ENCODE results near the gene GRIK1.

The GRIK1 gene

DNA sequence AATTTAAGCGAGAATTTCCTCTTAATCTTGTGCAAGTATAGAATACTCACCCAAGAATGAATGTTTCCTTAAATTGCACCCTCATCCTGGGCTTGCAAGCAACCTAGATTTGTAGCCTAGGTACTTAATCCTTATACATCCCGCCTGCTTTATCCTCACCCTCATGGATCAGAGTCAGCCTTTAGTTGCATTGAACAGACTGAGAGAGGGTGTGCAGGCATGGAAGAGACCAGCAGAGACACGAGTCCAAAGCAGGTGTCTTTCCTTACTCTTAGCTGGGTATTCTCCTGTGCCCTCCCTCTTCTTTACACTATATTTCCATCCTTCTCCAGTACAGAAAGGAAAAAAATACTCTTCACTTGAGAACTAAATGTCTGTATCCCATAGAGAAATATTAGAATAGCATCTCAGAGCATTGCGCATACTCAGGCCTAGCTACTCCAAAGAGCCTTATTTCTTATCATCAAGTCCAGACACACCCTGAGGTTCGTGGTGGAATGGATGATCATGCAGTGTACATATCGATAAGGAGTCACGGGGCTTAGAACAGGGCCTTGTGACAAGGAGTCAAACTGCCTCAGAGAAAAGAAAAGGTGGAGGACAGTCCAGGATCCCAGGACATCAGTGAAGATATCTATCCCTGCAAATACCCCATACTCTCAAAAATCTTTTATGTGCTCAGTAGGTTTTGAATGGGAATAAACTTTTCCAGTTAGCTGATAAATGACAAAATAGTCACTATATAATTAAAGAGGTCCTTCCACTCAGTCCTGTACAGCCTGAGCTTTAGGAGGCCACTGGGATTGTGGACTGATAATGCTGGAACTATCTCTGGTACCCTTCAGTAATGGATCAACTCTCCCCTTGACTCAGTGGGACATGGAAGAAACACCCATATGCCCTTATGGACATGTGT lies 297.9 kb downstream of the GRIK1 start:
- in situ Hi-C loops (cut with HindIII; ENCODE audit: low pct_ligation_motif_present, low pct_unique_long_range_greater_than_20kb, low sequenced_read_pairs): no loop called here
- DNase-seq: no peak

DNA sequence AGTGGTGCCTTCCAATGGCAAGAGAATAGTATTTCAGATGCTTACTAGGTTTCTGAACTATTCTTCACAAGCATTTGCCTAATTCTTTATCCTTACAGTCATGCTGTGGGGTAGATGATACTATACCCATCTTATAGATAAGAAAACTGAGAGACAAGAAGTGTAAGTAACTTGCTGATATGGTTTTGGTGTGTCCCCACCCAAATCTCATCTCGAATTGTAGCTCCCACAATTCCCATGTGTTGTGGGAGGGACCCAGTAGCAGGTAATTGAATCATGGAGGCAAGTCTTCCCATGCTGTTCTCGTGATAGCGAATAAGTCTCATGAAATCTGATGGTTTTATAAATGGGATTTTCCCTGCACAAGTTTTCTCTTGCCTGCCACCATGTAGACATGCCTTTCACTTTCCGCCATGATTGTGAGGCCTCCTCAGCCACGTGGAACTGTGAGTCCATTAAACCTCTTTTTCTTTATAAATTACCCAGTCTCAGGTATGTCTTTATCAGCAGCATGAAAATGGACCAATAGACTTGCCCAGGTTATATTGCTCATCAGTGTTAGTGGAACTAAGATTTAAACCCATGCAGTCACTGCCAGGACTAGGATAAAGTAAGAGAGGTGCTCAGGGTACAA lies 298.7 kb downstream of the GRIK1 start:
- DNase-seq: no peak
- in situ Hi-C loops (cut with HindIII; ENCODE audit: low pct_ligation_motif_present, low pct_unique_long_range_greater_than_20kb, low sequenced_read_pairs): no loop called here

DNA sequence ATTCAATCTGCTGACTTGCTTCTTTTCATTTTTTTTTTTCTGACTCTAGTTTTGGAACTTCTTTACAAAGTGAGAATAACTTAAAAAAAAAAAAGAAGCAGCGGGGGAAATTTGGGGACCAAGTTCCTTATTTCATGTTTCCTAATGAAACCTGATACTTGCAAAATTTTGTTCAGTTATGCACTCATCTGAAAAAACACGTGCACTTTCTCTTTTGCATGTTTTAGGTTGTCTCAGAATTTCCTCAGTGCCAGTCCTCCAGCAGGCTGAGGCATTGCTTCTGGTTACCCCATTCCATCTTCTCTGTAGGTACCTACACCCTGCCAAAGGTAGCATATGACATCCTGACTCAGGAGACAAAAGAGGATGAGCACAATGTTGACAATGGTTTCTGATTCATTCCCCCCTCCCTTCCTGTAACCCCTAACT lies 299.7 kb downstream of the GRIK1 start:
- no peak for DNase-seq
- in situ Hi-C loops (cut with HindIII; ENCODE audit: low pct_ligation_motif_present, low pct_unique_long_range_greater_than_20kb, low sequenced_read_pairs): no loop called here

DNA sequence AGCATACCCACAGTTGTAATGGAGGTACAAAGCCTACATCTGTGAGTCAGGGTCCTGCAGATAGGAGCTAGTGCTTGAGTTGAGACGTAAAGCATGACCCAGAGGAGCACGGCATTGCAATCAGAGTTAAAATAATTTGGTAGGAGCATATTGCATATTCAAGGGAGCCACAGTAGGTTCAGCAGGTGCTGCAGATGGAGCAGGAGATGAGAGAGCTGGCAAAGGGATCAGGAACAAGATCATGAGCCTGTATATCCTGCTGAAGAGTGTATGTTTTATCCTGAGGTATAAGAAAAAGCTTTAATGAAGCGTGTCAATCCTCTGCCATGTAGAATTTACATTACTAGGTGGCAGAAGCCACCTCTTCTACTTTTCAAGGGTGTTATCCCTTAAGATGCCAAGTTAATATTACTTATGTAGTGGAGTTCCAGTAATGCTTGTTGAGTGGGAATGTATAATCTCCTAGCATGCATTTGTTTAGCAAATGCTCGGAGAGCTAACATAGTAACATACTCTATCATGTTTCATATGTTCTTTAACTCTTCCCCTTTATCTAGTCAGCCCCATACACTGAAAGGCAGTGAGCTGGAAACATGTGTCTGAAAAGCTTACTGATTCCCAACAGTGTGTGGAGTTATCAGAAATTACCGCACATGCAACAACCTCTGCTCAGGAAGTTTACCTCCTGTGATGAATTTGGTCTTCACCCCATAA lies 300.3 kb downstream of the GRIK1 start:
- DNase-seq: no peak
- in situ Hi-C loops (cut with HindIII; ENCODE audit: low pct_ligation_motif_present, low pct_unique_long_range_greater_than_20kb, low sequenced_read_pairs): no loop called here

DNA sequence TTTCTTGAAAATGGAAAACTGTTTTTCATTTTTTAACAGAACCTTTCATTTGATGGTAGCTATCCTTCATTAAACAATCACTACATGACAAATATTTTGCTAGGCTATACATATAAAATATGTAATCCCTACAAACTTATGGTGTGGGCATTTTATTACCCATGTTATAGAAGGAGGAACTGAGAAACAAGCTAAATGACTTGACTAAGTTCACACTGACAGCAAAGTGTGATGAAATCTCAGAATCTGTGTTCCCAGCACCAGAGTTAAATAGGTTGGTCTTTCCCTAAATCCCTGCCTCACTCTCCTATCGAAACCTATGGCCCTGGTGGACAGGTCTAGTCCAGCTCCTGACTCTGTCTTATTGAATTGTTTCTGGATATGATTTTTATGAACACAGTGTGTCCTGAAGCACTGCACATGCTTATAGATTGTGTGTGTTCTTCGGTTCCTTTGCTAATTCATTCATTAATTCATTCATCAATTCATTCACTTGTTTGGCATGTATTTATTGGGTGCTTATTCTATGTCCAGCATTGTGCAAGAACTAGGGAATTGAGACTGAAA lies 301.0 kb downstream of the GRIK1 start:
- no peak for DNase-seq
- in situ Hi-C loops (cut with HindIII; ENCODE audit: low pct_ligation_motif_present, low pct_unique_long_range_greater_than_20kb, low sequenced_read_pairs): no loop called here

DNA sequence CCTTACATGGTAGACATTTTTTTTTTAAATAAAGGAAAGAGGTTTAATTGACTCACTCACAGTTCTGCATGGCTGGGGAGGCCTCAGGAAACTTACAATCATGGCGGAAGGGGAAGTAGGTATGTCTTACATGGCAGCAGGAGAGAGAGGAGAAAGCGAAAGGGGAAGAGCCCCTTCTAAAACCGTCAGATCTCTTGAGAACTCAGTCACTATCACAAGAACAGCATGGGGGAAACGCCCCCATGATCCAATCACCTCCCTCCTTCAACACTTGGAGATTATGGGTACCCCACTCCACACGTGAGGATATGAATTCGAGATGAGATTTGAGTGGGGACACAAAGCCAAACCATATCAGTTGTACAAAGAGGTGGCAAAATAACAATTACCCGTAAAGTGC lies 301.7 kb downstream of the GRIK1 start:
- DNase-seq: no peak
- in situ Hi-C loops (cut with HindIII; ENCODE audit: low pct_ligation_motif_present, low pct_unique_long_range_greater_than_20kb, low sequenced_read_pairs): no loop called here

DNA sequence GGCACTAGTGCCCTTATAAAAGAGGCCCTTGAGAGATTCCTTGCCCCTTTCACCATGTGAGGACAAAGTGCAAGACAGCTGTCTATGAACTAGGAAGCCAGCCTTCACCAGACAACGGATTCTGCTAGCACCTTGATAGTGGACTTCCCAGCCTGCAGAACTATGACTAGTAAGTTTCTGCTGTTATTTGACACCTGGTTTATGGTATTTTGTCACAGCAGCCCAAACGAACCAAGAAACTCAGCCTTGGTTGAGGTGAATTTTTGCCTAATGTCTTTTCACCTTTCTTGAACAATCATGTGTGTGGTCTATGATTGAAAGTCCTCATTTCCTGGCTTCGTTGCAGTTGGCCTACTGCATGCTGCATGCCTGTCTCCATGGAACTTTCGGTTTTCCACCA lies 302.2 kb downstream of the GRIK1 start:
- in situ Hi-C loops (cut with HindIII; ENCODE audit: low pct_ligation_motif_present, low pct_unique_long_range_greater_than_20kb, low sequenced_read_pairs): no loop called here
- DNase-seq: no peak

DNA sequence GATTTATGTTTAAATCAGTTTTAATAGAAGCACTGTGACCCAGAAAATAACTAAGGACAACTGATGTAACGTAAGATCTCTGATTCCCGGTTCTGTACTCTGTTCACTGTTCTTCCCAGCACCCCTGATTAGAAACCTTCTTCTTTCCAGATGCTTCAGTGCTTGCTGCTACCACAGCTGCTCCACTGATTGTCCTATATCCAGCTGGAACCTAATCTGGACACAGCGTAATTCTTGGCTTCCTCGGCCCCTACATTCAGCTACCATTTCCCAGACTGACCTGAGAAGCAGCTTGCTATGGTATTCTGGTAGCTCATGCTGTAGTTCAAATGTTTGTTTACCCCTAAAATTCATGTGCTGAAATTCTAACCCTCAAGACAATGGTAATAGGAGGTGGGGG lies 302.7 kb downstream of the GRIK1 start:
- DNase-seq: no peak
- in situ Hi-C loops (cut with HindIII; ENCODE audit: low pct_ligation_motif_present, low pct_unique_long_range_greater_than_20kb, low sequenced_read_pairs): no loop called here

DNA sequence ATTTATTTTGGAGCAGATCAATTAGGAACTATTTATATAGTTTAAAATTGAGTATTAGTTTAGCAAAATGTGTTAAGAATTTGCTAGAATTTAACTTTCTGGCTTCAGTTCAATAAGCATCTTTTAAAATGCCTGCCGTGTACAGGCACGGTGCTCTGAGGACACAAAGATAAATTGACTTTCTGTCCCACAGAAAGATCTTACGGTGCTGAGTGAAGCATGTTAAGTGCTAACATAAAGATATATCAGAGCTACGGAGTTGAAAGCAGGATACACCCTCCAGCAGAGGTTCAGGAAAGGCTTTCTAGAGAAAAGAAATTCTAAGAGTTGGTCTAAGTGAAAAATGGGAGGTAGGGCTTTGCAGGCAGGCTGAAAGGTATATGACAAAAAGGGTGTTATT lies 305.4 kb downstream of the GRIK1 start:
- in situ Hi-C loops (cut with HindIII; ENCODE audit: low pct_ligation_motif_present, low pct_unique_long_range_greater_than_20kb, low sequenced_read_pairs): no loop called here
- no peak for DNase-seq

DNA sequence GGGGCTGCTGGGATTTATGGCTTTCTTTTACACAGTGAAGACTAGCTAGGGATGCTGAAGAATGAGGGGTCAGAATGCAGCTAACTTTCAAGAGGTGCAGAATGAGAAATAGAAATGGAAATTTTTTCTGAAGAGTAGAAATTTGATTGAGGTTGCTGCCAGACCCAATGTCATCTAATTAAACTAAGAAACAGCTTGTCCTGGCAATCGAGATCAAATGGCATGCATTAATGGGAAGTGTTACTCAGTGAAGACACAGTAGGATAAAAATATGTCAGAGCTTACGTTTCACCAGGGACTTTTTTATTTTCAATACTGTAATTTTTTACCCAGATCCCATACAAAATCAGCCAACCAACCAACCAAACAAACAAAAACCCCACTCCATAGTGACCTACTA lies 306.0 kb downstream of the GRIK1 start:
- DNase-seq: no peak
- in situ Hi-C loops (cut with HindIII; ENCODE audit: low pct_ligation_motif_present, low pct_unique_long_range_greater_than_20kb, low sequenced_read_pairs): no loop called here

DNA sequence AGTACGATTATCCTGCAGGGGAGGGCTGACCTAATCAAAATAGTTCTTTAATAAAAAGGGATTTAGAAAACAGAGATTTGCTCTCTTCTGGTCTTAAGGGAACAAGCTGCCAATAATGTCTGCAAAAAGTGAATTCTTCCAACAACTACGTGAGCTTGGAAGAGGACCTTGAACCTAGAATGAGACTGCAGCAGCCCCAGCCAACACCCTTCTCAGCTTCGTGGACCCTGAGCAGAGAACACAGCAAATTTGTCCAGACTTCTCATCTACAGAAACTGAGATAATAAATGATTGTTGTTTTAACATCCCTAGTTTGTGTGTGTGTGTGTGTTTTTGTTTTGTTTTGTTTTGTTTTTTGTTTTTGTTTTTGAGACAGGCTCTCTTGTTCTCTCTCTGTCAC lies 309.4 kb downstream of the GRIK1 start:
- DNase-seq: no peak

DNA sequence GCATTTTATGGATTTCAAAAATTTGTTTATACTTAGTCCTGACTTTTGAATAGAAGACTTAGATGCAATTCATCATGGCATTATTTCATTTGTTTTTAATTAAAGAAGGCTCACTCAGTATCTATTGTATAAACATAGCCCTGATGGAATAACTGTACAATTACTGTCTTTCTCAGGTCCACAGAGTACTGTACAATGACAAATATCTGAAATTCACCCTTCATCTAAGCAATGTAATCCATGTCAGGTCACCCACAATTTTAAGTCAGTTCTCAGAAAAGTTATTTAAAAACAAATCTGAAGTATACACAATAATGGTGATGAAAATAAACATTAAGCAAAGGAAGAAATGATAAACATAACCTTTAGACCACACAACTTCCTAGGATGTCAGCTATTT lies 311.9 kb downstream of the GRIK1 start:
- in situ Hi-C loops (cut with HindIII; ENCODE audit: low pct_ligation_motif_present, low pct_unique_long_range_greater_than_20kb, low sequenced_read_pairs): no loop called here
- no peak for DNase-seq

More for the DNA sequence above, 309.4 kb downstream of the GRIK1 start:
- in situ Hi-C loops (cut with HindIII; ENCODE audit: low pct_ligation_motif_present, low pct_unique_long_range_greater_than_20kb, low sequenced_read_pairs): no loop called here

DNA sequence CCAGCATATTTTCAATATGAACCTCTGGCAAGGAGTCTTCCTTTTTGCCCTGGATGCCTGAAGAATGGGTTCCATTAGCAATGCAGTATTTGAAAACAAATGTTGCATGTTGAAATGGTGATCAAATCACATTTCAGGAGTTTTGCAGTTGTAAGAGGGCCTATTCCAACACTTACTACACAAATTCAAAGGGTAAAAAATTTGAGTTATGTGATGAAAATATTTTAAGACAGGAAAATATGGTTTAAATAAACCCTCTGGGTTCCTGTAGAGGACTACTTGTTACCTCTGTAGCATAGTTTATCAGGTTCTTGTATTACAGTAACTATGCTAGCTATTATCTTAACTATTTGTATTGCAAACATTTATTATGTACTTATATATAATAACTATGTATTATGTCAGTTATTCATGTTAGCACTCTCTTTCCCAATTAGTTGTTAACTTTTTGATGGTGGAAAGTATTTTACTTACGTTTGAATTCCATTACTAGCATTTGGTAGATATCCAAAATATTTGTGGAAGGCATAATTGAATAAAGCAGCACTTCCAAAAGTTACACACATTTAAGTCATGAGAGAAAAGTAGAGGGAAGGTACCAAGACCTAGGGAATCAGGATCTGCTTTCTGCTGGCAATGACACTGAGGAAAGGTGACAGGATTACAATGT lies 312.9 kb downstream of the GRIK1 start:
- DNase-seq: no peak
- in situ Hi-C loops (cut with HindIII; ENCODE audit: low pct_ligation_motif_present, low pct_unique_long_range_greater_than_20kb, low sequenced_read_pairs): no loop called here

DNA sequence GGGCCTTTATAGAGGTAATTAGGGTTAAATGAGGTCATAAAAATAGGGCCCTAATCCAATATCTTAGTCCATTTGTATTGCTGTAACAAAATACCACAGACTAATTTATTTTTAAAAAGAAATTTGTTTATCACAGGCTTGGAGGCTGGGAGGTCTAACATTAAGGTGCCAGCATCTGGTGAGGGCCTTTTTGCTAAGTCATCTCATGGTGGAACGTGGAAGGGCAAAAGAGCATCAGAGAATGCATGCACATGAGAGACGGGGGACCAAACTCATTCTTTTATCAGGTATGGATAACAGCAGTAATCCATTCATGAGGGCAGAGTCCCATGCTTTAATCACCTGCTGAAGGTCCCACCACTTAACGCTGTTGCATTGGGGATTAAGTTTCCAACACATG lies 313.8 kb downstream of the GRIK1 start:
- in situ Hi-C loops (cut with HindIII; ENCODE audit: low pct_ligation_motif_present, low pct_unique_long_range_greater_than_20kb, low sequenced_read_pairs): no loop called here
- DNase-seq: no peak

DNA sequence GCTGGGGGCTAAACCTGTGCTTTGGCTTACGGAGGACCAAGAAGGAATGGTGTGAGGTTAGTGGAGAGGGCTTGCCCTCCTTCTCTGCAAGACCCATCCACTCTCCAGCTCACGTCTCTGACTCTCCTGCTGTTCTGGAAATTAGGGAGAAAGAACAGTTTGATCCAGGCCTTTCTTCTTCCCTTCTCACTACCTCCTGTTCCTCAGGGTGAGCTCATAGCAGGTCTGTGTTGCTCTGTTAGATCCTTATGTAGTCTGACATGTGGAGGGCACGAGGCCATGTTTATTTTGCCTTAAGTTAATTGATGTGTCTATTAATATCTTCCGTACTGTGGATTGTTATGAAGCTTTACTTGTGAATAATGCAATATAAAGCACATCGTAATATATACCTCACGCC lies 315.0 kb downstream of the GRIK1 start:
- in situ Hi-C loops (cut with HindIII; ENCODE audit: low pct_ligation_motif_present, low pct_unique_long_range_greater_than_20kb, low sequenced_read_pairs): no loop called here
- DNase-seq: no peak

DNA sequence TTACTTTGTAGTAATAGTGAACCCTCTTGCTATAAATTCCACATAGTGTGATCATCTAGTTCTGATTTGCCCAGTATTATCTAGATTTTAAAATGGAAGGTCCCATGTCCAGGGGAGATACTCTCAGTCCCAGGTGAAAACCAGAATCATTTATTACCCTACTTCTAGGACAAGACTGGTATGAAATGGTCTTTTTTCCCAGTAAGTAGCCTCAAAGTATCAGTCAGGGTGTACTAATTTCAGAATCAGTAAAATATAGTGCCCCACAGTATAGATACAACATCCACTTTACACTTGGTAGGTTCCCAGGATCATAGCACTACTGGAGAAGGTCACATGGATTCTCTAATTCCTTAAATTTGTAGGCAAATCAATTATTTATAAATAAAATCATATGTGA lies 318.3 kb downstream of the GRIK1 start:
- no peak for DNase-seq
- in situ Hi-C loops (cut with HindIII; ENCODE audit: low pct_ligation_motif_present, low pct_unique_long_range_greater_than_20kb, low sequenced_read_pairs): no loop called here

DNA sequence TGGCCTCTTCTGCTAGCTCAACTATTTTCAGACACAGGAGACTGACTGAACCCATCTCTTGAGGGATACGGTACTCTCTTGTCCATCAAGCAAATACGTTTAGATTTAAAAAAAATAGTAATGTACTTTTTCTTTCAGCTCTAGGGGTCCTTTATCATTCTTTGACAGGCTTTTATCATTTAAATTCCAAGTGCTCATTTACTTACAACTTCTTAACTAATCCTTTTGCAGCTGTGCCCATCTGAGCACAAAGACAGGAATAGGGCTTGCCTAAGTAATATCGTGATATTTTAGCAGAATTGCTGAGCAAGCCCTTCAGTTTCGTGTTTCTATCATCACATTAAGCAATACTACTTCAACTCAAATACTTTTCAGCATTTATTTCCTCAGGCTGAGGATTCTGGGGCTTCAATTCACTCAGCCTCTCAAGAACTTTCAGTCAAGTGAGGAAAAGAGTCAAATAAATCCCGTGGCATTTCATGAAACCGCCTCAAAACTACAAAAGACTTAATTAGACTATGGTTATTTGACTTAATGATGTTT lies 323.5 kb downstream of the GRIK1 start:
- DNase-seq: no peak
- in situ Hi-C loops (cut with HindIII; ENCODE audit: low pct_ligation_motif_present, low pct_unique_long_range_greater_than_20kb, low sequenced_read_pairs): no loop called here

DNA sequence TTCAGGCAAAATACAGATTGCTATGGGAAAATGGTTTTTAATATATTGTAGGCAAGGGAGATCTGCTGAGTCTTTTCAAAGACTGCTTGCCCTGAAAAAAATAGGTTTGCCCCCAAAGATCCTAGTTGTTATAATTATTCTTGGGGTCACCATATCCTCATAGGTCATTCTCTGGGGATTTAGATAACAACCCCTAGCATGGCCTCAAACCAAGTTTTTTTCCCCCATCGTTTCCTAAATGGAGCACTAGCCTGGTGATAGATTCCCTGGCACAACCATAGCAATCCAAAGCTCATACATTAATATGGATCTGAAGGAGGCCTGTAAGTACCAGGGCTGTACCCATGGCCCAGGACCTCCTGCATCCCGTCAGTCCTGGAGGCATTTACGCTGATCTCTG lies 325.9 kb downstream of the GRIK1 start:
- no peak for DNase-seq
- in situ Hi-C loops (cut with HindIII; ENCODE audit: low pct_ligation_motif_present, low pct_unique_long_range_greater_than_20kb, low sequenced_read_pairs): no loop called here

All from ACHN (cell line).